Kidney tubule cell (primary cell): ENCODE results near the gene TUFM.
"Not testable (repeated sequence)": the region's sequence is repeated elsewhere in the genome, so short reads cannot be mapped to it uniquely, and the experiment has no call there.

Experiments
- DNase-seq: peaks from one replicate; pipeline ENCODE4 v3.0.0-alpha.2; 2018; ENCODE audit warnings: low spot score

TUFM gene

DNA sequence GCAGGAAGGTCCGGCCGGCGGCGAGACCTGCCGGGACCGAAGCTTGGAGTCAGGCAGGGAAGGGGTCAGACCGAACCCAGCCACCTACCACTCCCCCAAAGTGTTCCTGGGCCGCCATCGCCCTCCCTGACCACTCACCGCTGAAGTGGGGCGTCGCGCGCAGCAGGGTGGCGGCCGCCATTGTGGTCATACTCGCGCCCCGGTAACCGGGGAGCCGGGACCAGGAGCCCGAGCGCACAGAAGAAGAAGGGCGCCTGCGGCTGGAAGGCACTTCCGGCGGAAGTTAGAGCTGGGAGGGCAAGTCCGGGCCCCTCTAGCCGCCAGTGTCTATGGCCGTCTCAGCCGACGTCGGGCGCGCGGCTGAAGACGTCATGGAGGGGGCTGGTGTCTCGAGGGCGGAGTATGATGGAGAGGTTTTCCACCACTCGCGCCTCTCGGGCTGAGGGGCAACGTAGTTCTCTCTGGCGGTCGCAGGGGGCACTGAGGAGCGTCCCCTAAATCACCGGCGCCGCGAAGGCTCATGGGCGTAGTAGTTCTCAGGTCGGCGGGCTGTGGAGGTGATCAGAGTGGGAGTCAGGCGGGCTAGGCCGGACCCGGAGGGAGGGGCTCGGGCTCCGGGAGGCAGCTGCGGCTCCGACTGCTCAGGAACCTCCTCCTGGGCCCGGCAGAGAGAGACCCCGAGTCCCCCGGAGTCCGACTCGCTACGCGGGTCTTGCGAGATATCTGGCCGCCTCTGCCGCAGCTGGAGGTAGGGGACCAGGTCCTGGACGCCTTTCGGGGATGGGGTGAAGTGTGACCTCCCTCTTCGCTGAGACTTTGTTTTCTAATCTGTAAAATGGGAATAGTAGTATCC is at the start of gene TUFM:
TSS of gene TUFM (minus strand) at position 269 of the 853 bp plus-strand sequence. CDS start at position 190, 79 bp downstream.
- DNase-seq = peak; percentile 99

DNA sequence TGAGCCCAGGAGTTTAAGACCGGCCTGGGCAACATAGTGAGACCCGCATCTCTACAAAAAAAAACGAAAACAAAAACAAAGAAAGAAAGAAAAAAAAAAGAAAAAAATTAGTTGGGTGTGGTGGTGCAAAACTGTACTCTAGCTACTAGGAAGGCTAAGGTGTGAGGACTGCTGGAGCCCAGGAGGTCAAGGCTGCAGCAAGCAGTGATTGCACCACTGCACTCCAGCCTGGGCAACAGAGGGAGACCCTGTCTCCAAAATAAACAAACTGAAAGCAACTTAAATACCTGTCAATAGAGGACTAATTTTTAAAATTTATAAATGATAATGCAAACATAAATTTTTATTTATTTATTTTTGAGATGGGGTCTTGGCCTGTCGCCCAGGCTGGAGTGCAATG is 49.5 kb upstream of the TUFM start:
- DNase-seq = no peak

DNA sequence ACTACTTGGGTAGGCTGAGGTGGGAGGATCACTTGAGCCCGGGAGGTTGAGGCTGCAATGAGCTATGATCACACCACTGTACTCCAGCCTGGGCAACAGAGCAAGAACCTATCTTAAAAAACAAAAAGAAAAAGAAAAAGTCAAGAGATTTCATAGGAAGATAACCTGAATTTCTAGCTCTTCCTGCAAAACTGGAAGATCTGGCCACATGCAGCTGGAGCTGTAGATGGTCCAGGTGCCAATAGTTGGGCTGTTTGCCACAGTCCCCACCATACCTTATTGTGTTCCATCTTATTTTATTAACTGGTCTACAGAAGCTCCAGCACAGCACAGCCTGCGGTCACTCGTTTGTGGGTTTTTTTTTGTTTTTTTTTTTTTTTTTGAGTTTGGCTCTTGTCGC is 47.1 kb upstream of the TUFM start:
- no peak for DNase-seq

DNA sequence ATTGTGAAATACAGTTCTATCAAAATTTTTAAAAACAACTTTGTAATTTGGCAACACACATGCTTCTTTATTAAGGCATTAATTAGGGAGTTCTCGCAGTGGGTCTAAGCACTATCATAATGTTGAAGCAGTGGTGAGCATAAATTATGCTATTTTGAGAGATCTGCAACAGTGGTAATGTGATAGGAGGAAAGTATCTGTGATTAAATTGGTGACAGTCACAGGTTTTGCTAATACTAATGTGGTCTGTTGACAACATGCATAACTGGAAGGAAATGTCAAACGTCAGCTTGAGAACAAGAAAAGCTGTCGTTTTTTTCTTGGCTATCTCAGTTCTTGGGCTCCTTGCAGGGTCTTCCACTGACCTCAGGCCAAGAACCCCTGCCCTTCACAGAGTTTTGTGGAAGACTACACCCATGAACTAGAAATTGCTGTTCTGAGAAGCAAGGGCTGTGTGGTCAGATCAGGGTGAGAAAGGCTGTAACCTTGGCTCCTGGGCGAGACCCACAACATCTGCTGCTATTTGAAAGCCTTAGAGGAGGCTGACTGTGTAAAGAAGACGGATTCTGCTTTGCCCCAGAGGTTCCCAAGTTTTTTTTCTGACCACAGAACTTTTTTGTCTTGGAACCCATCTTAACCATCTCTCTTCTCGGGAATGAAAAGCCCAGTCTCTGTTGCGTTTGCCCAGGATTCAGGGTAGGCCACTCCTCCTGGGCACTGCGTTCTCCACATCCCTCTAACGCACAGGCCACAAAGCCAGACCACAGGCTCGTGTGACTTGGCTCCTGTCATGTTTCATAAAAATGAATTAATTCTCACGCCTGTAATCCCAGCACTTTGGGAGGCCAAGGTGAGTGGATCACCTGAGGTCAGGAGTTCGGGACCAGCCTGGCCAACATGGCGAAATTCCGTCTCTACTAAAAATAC is 46.1 kb upstream of the TUFM start:
- no peak for DNase-seq

DNA sequence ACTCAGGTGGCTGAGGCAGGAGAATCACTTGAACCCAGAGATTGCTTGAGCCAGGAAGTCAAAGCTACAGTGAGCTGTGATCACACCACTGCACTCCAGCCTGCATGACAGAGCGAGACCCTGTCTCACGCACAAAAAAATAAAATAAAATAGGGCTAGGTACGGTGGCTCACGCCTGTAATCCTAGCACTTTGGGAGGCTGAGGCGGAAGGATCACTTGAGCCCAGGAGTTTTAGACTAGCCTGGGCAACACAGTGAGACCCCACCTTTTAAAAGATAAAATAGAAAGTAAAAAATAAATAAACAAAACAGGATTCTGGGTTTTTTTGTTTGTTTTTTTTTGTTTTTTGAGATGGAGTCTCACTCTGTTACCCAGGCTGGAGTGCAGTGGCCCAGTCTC is 44.2 kb upstream of the TUFM start:
- DNase-seq = not testable (repeated sequence)

DNA sequence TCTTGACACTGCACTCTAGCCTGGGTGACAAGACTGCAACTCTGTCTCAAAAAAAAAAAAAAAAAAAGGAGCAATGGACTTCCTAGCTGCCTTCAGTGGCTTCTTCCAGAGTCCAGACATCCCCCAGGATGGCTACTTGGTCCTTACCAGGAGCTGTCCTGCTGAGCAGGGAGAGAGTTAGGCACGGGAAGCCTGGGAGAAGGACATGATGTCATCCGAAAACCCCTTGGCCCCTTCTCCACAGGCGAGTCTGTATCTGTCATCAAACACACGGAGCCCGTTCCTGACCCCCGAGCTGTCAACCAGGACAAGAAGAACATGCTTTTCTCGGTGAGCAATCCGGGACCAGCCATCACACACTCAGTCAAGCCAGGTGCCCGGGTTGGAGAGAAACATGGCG is 40.8 kb upstream of the TUFM start:
- no peak for DNase-seq

DNA sequence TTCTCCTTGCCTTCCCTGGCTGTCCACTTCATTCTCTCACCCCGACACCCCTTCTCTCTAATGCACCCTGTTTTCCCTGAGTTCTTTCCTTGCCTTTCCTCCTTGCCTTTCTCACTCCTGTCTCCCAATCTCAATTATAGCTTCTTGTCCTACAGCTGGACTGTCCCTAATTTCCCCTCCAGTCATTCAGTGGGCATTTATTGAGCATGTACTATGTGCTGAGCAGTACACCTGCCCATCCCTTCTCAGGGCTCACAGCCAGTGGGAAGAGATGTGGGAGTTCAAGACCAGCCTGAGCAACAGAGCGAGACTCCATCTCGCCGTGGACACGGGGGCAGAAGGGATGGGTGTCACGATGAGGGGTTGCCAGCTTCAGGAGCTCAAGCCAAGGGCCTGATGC is 37.9 kb upstream of the TUFM start:
- no peak for DNase-seq

DNA sequence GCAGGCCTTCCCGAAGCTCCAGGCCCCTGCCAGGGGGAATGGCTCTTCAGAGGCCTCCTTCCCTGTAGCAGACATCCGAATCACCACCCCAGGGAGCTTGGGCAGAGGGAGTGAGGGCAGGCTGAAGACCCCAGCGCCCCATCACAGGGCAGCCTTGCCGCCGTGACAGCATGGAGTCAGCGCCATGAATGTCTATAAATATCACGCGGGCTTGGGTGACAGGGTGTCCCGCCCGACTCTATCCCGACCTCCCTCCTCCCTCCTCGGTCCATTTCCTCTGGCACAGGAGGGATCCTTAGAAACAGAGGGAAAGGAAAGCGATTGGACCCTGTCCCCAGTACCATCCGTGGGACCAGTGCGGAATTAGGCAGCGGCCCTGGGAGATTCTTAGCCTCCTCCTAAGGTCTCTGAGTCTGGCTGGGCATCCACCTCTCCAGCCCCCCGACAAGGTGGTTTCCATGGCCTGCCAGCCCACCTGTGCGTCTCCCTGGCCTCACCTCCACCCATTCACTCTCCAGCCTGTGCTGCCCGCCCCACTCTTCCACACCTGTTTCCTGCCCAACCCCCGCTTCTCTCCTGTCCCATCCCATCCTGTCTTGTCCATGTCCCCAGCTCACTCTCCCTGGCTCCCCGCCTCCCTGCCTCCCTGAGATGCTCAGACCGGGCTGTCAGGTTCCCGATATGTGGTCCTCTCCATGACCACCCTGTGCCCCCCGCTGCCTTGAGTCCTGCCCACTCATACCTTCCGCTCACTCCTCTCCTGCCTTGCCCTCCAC is 37.3 kb upstream of the TUFM start:
- no peak for DNase-seq

DNA sequence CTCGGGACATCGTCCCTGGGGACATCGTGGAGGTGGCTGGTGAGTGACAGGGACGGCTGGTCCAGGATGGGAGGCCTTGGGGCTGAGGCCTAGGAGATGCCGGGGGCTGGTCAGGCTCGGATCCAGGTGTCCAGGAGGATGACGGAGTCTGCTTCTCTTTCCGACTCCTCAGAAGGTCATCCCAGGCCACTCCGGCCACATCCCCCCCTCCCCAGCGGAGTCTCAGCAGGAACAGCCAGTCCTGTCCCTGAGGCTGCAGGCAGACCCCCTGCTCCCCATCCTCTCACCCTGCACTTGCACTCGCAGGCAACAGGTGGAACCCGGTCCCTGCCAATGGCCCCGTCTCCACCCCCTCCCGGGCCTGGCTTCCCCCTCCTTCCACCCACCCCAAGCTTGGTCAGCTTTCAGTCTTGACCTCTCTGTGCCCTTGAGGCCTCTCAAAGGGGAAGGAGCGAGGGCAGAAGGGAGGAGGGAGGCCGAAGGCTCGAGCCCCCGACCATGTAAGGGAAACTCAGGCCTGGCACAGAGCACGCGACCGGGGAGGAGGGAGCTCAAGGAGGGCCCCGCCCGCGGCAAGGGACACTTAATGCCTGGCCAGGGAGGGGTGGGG is 36.5 kb upstream of the TUFM start:
- no peak for DNase-seq

DNA sequence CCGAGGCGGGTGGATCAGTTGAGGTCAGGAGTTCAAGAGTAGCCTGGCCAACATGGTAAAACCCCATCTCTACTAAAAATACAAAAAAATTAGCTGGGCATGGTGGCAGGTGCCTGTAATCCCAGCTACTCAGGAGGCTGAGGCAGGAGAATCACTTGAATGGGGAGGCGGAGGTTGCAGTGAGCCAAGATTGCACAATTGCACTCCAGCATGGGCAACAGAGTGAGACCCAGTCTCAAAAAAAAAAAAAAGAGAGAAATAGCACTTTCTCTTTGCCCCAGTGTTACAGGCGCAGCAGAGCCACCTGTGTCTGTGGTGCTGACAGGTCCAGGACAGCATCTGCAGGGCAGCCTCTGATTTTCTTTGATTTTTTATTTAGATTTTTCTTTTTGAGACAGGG is 35.4 kb upstream of the TUFM start:
- not testable (repeated sequence) for DNase-seq

DNA sequence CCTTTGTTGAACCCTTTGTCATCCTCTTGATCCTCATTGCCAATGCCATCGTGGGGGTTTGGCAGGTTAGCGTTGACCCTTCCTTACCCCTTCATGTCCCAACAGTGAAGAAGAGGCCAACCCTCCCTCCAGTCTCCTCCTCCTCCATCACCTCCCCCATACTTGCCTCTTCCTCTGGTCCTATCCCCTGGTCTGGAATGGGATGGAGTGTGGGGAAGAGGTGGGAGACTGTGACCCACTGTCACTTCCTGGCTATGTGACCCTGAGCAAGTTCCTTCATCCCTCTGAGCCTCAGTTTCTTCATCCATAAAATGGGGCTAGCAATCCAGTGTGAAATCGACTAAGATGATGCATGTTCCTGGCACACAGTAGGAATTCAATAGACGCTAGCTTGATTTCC is 34.8 kb upstream of the TUFM start:
- DNase-seq = no peak

DNA sequence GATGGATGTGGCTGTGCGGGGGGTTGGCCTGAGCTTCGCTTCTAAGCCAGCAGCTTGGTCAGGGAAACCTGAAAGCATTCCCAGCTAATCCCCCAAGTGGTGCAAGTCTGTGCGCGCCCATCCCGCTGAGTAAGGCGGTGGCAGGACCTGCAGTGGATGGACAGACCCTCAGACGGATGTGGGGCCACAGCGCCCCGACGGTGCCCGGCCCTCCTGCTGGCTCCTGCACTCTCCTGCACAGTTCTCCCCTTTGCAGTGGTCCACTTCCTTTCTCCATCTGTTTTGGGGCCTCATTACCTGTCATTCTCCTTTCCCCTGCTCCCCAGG is 34.4 kb upstream of the TUFM start:
- no peak for DNase-seq

DNA sequence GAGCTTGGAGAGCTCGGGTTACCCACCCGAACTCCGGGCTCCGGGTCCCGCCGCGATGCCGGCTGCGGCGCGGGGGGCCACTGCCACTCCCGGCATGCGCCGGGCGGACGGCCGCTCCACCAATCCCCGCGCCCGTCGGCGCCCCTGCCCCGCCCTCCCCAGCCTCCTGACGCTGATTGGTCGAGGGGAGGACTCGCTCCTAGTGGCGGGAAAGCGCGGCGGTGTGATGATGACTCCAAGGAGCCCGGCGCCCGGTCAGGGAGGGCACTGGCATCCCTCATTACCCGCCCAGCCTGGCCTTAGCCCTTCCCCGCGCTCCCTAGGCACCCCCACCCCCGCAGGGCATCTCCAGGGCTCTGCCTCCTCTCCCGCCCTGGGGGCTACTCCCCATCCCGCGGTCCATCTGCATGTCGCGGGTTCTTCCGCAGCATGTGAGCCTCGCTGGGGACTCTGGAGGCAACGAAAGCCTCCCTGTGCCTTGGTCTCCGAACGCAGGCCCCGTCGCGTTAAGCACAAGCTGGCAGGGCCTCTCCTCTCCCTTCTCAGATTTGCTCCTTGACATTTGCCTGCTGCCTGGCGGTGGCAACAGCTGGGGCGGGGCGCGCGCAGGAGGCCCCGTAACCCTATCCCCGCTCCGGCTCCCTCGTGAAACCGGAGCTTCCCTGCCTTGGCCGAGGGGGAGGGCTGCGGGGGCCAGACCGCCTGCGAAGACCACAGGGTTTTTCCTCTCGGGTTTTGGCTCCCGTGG is 33.9 kb upstream of the TUFM start:
- peak; percentile 85 for DNase-seq

DNA sequence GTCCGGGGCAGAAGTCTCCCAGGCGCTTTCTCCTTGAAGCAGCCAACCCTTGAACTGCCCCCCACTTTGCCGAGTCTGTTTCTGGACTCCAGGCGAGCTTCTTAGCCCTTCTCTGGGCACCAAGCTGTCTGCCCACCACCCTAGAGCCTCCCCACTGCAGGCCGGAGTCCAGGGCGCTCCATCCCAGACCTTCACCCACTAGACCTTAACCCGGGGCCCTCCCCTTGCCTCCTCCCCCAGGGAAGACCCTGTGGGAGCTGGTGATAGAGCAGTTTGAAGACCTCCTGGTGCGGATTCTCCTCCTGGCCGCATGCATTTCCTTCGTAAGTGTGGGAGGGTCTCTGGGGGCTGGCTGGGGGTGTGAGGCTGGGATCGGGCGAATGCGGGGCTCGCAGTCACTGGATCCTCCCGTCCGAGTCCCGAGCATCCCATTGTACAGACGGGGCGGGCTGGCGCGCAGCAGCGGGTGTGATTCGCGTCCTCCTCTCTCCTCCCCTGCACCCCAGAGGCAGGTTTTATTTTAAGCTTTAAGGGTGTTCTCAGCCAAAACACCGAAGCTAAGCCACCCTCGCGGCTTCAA is 33.2 kb upstream of the TUFM start:
- no peak for DNase-seq

DNA sequence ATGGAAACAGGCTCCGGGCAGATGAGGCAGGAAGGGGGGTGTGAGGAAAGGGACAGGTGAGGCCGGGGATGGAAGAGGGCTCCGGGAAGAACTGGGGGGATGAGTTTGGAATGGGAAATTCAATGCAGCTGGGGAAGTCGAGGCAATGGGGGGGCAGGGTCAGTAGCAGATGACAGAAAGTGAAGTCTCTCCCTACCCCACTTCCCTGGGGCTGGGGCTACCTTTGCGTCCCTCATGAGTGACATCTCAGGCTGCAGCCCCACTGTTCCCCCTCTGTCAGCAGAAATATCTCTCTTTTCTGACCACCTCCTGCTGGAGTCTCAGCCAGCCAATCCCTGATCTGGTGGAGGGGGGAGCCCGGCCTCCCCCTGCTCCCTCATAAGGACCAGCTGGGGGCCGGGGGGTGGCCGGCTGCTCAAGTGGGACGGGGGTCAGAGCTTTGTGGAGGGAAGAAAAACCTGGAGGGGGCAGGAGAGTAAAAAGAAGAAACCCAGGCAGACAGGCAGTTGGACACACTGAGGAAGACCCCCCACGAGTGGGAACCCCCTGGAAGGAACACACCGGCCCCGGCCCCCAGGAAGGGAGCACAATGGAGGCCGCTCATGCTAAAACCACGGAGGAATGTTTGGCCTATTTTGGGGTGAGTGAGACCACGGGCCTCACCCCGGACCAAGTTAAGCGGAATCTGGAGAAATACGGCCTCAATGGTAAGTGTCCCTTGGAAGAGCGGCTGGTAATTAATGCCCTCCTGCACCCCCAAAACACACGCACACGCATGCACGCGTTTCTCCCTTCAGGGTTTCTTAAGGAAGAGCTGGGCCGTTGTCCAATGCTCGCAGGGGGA is 32.2 kb upstream of the TUFM start, which contains the start of gene ATP2A1:
TSS of gene ATP2A1 (plus strand) at position 406 of the 844 bp plus-strand sequence. CDS start at position 590, 184 bp downstream.
- no peak for DNase-seq

DNA sequence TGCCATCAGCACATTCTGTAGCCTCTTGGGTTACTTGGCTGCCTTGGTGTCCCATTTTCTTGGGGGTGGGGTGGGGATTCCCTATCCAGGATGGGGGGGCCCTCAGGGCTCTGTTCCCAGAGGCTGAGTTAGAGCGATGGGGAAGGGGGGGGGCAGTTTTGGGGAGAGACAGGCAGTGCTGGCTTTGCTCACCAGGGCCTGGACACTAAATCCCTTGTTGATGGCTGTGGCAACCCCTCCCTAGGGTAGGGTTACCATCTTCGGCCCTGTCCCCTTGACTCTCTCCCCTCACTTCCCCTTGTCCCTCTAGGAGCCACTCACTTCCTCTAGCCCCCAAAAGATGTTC is 31.5 kb upstream of the TUFM start:
- DNase-seq = no peak

DNA sequence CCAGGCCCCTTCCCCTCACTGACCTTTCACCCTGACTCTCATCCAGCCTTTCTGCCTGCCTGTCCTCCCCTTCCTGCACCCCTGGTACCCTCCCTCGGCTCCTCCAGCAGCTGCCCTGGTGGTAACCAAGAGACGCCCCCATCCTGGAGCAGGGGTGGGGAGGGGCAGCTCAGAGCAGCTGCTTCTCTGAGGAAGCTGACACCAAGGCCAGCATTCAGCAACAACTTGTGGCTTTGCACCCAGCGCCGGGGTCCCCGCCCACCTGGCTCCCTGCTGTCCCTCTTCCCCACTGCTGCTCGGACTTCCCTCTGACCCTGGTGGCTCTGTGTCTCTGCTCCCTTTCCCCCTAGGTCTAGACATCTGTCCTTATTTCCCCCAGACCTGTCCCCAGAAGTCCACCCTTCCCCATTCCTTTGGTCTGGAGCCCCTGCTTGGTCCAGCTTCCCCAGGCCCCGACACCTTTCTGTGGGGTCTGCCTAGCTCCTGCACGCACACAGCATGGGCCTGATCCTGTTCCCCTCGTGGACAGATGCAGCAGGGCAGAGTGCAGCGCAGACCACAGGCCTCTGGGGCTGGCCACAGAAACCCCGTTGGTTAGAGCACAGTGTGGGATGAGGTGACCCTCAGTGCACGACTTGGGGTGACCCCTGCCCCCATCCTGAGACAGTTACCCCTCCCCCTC is 31.0 kb upstream of the TUFM start:
- DNase-seq = no peak

DNA sequence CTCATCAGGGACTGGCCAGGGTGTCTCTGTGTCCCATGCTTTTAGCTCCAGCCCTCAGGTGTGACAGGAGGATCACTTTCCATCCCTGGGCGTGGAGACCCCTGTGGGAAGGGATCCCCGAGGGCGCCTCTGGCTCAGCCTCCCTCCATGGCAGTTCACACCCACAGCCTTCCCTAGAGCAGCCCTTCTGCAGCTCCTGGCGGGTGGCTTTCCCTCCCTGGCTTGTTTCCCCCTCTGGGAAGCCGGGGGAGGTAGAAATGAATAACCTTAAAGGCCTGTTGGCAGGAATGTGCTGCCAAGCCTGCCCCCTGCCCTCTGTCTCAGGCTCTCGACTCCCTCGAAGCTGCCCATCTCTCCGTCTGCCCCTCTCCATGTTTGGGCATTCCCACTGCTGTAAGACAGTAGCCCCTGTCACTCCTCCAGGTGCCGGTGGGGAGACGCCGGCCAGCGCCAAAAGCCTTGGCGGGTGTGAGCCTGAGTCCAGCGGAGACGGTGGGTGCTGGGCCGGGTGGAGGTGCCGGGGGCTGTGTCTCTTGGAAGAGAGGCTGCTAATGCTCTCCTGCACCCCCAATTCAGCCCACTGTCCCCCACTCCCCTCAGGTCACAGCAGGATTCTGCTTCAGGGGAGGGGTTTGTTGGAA is 30.0 kb upstream of the TUFM start:
- no peak for DNase-seq
